ENCODE measurements around the gene CIART.

GRCh38 chr1:150299716-150300115 is 17.4 kb downstream of the CIART start:
- no peak for TF ChIP-seq CTCF (IDR thresholded peaks at IDR 0.05 in 8 of 11, conservative IDR thresholded peaks at IDR 0.05 in 3 of 11)
- TF ChIP-seq POLR2AphosphoS5 (IDR thresholded peaks at IDR 0.05): no peak
- no peak for TF ChIP-seq POLR2A (IDR thresholded peaks at IDR 0.05)

All from spleen (tissue), 7 donors.